Activated gamma-delta T cell treated with anti-CD3 and anti-CD28 coated beads, Interleukin-2, amount 50 U/mL, for 16 hours (primary cell): ENCODE data around the gene CPSF2.

Experiments used
- DNase-seq: peaks from one replicate; pipeline ENCODE4 v3.0.0-alpha.2; 2020; ENCODE audit warnings: low read depth

Gene CPSF2

DNA sequence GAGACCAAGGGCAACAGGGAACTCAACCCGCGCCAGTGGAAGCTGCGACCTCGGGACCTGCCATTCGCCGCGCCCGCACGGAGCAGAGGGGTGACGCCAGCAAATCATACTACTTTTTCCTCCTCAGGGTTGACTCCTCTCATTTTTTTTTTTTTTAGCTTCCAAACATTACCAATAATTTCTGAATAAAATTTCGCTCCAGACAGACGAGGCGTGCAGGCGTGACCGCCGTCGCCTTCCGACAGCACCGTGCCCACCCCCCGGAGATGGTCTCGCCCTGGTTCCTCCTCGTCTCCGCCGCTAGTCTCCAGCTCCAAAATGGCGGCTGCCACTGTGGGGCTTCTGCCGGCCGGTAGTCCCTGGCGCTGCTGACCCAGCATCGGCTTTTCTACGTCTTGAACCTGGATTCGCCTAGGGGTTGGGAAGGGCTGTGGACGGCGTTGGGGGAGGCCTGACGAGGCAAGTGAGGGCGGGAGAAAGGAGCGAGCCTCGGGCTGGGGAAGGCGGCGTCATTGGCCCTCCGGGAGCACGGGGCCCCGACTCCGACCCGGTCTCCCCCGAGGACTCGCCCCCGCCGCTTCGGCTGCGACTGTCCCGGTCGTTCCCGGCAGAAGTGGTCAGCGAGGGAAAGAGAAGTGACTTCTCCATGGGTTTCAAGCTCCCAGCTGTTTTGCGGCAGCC, at the start of gene CPSF2, which contains the start of gene NDUFB1:
Gene CPSF2 (plus strand): TSS at position 300 of the 681 bp plus-strand sequence. CDS start 9,016 bp downstream, outside the sequence.
Gene NDUFB1 (minus strand): TSS at position 37 of the 681 bp plus-strand sequence. CDS start 4,069 bp downstream, outside the sequence.
- DNase-seq: peak; percentile 71

DNA sequence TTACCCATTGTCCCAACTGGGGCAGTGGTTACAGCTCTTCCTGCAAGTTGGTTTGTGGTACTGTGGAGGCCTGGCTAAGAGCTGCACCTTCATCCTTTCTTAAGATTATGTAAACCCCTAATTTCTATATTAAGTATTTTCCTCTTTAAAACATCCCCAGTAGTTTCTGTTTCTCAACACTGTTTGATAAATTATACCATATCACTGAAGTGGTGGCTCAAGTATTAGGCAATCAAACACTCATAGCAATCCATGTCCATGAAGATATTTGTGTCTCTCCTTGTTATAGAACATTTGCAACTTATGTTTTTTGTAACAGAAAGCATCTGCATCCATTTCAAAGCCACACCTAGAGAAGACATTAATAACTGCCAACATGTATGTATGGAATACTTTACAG, 47.2 kb upstream of the CPSF2 start:
- DNase-seq: no peak

DNA sequence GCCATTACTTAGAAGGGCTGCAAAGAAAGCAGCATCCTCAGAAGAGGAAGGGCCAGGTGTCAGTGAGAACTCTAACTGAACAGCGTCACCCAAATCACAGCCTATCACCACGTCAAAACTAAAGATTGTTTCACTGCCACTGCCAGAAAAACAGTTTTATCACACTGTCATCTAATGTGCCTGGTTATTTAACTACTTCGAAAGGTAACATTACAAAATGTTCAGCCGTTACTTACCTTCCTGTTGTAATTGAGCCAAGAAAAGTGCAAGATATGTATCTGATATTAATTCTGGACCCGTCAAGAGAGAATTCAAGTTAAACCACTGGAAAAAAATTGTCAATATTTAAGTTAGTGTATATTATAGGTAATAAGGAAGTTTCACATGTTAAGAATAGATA, 33.3 kb upstream of the CPSF2 start:
- DNase-seq: no peak

DNA sequence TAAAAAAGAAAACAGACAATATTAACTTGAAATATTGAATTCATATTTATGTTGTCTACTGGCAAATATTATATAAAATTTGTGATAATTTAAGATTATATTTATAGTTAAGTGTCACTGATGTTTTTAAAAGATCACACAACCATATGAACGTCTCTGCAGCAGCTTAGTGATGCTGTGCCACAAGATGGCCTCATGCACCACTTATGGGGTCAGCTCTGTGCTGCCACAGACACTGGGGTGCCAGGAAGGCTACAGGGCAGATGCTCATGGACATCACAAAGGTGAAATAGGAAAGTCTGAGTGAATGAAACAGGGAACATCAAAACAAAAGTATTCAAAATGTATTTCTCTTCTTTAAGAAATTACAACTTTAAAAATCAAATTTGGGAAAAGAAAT, 28.4 kb upstream of the CPSF2 start:
- no peak for DNase-seq

DNA sequence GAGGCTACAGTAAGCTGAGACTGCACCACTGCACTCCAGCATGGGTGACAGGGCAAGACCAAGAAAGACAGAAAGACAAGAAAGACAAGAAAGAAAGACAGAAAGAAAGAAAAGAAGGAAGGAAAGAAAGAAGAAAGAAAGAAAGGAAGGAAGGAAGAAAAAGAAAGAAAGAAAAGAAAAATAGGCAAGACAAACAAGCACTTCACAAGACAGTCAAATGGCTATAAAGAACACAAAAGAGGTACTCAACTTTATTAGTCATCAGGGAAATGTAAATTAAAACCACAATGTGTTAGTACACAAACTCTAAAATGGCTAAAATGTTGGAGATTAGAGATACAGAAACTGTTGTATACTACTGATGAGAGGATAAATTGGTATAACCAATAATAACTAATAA, 22.0 kb upstream of the CPSF2 start:
- DNase-seq: no peak

DNA sequence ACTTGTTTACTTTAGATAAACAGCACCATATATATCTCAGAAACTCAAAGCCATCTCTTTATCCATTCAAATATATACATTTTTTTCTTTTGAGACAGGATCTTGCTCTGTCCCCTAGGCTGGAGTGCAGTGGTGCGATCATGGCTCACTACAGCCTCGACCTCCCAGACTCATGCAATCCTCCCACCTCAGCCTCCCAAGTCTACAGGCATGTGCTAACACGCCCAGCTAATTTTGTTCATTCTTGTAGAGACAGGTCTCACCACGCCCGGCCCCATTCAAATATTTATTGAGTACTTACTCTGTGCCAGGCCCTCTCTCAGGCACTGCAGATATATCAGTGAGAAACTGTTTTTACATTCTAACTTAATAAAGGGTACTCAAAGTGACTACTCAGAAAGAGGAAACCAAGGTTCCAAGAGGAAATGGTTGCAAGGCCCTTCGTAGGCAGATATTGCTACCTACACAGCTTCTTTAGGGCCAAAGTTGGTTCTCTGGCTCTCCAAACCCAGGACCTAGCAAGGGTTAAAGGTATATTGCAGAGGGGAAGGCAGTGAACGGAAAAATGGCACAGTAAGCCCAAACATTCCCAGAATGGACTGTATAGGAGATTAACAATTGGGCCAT, 18.3 kb upstream of the CPSF2 start:
- no peak for DNase-seq

DNA sequence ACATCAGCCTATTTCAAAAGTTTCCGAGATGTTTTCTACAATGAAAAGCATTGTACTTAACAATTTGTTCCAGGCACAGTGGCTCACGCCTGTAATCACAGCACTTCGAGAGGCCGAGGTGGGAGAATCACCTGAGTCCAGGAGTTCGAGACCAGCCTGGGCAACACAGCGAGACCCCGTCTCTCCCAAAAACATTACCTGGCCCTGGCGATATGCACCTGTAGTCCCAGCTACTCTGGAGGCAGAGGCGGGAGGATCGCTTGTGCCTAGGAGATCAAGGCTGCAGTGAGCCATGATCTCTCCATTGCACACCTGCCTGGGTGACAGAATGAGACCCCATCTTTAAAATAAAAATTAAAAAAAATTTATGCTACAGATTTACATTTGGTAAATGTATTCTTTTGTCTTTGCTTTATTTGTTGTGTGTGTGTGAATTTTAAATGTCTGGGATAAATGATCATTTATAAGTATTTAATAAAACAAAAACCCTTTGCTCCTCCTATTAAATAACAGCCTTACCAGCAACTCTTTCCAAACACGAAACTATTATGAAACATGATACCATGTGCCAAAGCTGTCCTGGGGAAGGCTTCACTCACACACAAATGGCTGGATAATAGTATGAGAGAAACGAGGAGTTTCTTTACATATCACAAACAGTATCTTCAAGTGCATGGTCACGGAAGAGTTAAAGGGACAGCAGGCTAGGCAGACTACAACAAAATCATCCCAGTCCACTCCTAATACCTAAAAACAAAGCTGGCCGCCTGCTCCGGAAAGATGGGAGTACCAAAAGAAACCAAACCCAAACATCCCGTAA, 16.5 kb upstream of the CPSF2 start:
- DNase-seq: no peak

DNA sequence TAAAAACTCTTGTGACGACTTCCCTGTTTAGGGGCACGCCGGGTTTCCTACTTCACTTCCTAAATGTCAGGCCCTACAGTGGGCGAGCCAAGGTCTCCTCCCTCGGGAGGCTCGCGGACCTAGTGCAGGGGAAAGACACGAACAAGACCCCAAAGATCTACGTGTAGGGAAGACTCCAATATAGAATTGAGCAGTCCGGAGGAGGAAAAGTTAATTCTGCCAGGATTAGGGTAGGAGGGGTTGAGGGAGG, 16.0 kb upstream of the CPSF2 start:
- DNase-seq: no peak

DNA sequence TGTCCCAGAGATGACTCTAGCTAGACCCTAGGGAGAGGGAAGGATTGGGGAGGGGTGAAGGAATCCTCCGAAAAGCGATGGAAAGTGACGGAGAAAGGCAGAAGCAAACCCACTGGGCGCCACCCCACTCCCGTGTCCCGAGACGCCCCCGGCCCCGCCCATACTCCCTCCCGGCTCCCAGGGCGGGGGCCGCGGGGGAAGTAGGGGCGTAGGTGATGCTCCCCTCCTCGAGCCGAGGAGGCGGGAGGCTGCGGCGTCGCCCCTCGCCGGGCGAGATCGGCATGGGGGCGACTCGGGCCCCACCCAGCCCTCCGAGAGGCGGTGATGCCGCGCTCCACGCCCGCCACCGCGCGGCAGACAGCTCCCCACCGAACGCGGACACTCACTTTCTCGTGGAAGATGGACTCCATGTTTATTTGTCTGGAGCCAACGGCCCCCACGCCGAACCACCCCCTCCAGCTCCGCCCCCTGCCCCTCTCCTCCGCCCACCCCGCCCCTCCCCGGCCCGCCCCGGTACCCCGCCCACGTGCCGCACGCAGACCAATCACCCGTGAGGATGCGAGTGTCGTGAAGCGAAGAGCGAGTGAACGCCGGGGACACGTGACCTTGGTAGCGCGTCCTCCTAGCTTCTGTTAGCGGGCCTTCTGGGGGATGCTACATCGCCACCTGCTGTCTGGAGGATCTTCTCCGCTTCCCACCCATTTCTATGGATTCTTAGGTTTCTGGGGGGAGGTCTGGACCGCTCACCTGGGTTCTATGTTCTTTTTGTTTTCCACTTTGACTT, 15.4 kb upstream of the CPSF2 start, which contains the start of gene ATXN3:
Gene ATXN3 (minus strand): TSS at position 440 of the 784 bp plus-strand sequence. CDS start 30 bp downstream, at position 410.
- DNase-seq: peak; percentile 93

DNA sequence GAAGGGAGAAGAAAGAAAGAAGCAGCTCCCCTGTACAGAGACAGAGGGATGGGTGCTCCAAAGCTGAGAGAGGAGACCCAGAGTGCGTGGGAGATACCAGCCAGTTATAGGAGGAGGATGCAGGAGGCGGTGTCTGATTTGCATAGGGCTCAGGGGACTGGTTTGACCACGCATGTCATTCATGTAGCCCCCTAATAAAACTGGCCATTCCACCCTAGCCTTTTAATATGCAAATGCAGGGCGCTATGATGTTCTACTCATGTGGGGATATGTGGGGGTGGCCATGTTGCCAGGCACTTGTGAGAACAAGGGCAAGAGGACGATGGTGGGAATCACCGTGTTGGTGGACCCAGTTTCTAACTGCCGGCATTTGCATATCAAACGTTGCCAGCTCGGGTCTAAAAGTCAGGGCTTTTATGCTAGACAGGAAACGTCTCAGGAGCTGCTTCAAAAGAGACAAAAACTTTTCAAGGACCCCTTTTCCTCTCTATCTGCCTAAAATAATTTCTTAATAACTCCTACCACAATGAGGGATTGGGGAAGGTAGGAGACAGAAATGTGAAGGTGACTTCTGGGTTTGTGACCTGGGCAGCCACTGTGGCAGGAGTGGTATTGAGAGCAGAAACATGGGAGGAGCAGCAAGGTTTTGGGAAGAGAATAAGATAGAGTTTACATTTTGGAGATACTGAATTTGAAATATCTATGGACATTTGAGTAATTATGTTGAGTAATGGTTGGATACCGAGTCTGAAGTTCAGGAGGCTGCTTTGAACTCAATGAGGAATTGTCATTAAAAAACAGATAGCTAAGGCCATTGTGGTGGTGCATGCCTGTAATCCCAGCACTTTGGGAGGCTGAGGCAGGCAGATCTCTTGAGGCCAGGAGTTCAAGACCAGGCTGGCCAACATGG, 13.2 kb upstream of the CPSF2 start:
- DNase-seq: no peak

DNA sequence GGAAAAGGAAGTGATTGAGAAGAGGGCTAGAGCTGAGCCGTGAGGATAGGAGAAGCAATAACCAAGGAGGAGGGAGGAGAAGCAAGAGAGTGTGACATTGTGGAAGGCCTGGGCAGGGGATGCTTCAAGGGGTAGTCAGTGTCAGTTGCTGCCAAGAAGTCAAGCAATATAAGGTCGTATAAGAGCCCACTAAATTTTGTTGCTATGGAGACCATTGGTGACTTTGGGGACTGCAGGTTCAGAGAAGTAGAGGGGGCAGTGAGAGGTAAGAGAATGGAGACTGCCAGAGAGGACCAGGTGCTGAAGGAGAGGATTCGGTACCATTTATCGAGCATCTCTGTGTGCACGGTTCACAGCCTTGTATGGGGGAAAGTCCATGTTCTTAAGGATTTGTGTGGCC, 12.3 kb upstream of the CPSF2 start:
- no peak for DNase-seq

DNA sequence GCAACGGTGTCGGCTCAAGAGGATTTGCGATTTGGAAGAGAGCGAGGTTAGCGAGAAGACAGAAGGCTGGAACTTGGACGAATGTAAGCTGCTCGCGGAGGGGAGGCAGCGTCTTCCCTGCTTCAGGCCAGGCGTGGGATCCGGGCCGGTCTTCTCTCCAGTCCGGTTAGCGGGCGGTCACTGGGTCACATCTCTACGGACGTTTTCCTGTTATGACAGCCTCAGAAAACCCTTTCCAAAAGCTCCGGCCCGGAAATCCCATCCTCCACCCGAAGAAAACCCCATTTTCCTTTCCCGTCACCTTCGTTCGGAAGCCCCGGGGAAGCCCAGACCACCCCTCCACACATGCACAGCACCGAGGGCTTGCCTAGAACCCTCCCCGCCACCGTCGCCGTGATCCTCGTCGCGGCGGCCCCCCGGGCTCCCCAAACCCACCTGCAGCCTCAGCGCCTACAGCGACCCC, 531 bp upstream of the CPSF2 start:
- DNase-seq: peak; percentile 2

DNA sequence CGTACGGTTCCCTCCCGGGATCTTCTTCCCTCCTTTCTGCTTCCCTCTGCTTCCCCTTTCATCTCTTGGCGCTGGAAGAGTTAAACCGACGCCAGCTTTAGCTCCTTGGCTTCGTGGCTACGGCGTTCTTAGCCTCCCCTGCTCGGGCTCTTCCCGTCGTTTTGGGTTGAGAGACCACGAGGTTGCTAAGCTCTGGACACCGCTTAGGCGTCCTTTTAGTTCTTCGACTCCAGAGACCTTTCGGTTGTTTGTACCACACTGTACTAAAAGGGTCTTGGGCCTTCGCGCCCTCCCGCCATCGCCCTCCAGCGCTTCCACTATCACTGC, 545 bp downstream of the CPSF2 start:
- no peak for DNase-seq

DNA sequence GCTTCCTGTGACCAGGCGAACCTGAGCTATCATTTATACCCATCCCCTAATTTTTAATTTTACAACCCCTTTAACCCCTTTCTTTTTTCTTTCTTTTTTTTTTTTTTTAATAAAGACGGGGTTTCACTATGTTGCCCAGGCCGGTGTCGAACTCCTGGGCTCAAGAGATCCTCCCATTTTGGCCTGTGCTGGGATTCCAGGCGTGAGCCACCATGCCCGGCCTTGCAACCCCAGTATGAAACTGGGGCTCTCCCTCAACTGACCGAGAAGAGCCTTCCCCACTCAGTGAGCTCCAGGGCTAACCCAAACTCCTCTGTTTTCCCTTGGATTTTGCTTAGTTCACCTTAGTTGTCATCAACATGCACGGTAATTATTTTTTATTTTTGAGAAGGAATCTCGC, 992 bp downstream of the CPSF2 start:
- DNase-seq: no peak

DNA sequence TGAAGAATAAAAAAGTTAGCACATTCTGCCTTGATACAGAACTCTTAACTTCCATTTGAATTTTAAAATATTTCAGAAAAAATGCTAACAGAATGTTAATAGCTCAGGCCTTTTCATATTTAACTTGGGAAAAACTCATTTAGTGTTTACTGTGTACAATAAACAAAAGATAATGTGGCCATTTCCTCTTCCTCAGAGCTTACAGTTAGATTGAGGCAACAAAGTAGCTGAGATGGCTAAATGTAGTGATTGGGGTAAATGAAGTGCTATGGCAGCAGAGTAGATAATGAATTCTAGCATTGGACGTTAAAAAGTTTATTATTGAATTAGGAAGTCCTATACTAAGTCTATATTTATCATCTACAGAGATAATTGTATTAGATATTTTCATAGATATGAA, 12.7 kb downstream of the CPSF2 start:
- no peak for DNase-seq

DNA sequence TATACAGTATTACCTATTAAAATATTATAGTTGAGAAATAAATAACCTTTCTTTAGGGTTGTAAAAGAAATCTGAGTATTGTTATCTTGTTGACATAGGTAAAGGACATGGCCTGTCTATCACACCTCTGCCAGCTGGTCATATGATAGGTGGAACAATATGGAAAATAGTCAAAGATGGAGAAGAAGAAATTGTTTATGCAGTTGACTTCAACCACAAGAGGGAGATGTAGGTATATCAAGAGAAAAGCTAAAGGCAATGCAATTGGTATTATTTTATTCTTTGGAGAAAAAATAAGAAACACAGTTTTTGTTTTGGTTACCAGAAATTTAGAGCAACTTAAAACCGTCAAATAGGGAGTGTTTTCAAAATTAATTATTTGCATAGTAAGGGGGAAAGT, 13.5 kb downstream of the CPSF2 start:
- no peak for DNase-seq

DNA sequence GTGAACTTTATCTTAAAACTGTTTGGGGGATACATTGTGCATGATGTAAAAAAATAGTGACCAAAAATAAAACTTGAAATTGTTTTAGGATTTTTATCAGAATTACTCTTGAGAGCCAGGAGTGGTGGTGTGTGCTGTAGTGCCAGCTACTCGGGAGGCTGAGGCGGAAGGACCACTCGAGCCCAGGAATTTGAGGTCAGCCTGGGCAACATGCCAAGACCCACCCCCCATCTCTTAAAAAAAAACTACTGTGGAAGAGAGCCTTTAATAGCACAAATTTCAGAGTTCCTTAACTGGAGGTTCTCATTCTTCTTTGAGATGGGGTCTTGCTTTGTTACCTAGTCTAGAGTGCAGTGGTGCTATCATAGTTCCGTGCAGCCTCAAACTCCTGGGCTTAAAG, 21.5 kb downstream of the CPSF2 start:
- DNase-seq: no peak

DNA sequence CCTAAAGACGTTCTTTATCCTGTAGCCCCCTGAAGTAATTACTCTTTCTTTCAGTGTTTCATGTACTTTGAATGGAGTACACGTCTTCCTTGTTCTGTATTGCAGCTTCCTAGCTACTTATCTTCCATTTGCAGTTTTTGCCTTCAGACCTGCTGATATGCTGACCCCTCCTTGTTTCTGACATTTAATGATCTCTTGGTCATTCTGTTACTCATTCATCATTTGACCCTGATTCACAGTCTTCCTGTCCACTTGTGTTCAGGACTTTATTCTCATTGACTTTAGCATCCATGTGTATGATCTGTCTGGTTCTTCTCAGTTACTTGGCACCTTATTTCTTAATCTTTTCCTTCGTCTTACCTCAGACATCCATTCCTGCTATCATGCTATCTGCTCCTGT, 22.2 kb downstream of the CPSF2 start:
- DNase-seq: no peak

DNA sequence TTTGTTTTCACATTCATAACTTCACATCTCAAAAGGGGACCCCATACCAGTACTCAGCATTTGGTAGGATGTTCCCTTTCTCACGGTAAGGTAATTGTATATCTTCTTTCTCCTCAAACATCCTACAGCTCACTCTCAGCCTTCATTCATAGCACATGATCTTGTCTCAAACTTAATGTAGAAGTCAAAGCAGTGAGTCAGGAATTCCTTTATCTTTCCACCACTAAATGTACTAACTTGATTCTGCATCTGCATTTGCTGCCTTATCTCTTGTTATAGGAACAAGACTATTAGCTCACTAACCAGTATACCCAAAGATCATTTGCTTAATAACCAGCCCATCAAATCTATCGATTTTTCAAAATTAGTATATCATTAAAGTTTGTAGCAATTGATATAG, 22.9 kb downstream of the CPSF2 start:
- DNase-seq: no peak

DNA sequence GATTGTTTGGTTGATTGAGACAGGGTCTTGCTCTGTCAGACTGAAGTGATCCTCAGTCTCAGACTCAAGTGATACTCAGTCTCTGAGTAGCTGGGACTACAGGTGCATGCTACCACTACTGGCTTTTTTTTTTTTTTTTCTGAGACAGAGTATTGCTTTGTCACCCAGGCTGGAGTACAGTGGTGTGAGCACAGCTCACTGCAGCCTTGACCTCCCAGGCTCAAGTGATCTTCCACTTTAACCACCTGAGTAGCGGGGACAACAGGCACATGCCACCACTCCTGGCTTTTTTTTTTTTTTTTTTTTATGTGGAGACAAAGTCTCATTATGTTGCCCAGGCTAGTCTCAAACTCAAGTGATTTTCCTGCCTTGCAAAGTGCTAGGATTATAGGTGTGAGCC, 31.8 kb downstream of the CPSF2 start:
- no peak for DNase-seq

DNA sequence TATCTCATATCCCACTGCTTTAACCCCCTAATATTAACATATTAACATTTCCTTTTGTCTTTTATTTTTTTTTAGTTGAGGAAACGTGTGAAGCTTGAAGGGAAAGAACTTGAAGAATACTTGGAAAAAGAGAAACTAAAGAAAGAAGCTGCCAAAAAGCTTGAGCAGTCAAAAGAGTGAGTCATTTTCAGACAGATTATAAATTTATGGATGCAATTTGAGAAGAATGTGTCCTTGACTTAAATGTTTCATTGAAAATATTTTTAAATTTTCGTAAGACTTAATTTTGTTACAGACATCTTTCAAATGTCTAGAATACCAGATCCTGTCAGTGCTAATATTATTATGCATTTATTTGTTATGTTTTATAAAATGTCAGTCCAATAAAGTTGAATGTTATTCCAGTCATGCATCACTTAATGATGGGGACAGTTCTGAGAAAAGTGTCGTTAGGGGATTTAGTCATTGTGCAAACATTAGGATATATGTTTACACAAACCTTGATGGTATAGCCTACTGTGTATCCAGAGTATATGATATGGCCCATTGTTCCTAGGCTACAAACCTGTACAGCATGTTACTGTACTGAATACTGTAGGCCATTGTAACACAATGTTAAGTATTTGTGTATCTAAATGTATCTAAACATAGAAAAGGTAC, 32.6 kb downstream of the CPSF2 start:
- DNase-seq: no peak
